HL-60 (cell line): ENCODE measurements around the gene KCNF1.

Experiments used
- DNase-seq, 2 experiments: peaks; one replicate each; pipeline ENCODE4 v3.0.0-alpha.2; 2010 to 2020; ENCODE audit warnings: low read depth in 1 of 2, low spot score in 1 of 2
- H3K27ac ChIP-seq: fragments of 250-450 bp; sonication (Bioruptor Pico); replicated peaks from 2 replicates; pipeline ENCODE4 v1.5.1; 2020; ENCODE audit warnings: mild to moderate bottlenecking, moderate library complexity
- H3K27me3 ChIP-seq: fragments of 250-450 bp; sonication (Bioruptor Pico); 2 replicates; pipeline ENCODE4 v1.5.1; 2021; ENCODE audit warnings: mild to moderate bottlenecking, moderate library complexity; ENCODE audit not compliant: insufficient read depth, poor library complexity, severe bottlenecking
- H3K4me3 ChIP-seq: replicated peaks from 2 replicates; pipeline ENCODE4 v1.5.1; 2011; ENCODE audit warnings: mild to moderate bottlenecking, control low read depth, low read length; ENCODE audit not compliant: insufficient read depth
- GABPA ChIP-seq: IDR thresholded peaks from 2 replicates; pipeline ENCODE4 v1.6.1; 2012; ENCODE audit warnings: low read depth
- POLR2AphosphoS5 ChIP-seq: IDR thresholded peaks from 2 replicates; pipeline ENCODE4 v1.6.1; 2012; ENCODE audit warnings: low read depth
- SPI1 ChIP-seq: IDR thresholded peaks from 2 replicates; pipeline ENCODE4 v1.6.1; 2012; ENCODE audit warnings: low read depth, mild to moderate bottlenecking, borderline replicate concordance
- TF ChIP-seq, protein P1 (sequence below): IDR thresholded peaks from 2 replicates; pipeline ENCODE4 v1.6.1; 2012; ENCODE audit warnings: low read depth; ENCODE audit not compliant: insufficient replicate concordance
- TF ChIP-seq, protein P2 (sequence below): IDR thresholded peaks from one replicate; pipeline ENCODE4 v1.5.1; 2011; ENCODE audit warnings: low read length, control low read depth, inconsistent platforms; ENCODE audit not compliant: insufficient read depth

Gene KCNF1

DNA sequence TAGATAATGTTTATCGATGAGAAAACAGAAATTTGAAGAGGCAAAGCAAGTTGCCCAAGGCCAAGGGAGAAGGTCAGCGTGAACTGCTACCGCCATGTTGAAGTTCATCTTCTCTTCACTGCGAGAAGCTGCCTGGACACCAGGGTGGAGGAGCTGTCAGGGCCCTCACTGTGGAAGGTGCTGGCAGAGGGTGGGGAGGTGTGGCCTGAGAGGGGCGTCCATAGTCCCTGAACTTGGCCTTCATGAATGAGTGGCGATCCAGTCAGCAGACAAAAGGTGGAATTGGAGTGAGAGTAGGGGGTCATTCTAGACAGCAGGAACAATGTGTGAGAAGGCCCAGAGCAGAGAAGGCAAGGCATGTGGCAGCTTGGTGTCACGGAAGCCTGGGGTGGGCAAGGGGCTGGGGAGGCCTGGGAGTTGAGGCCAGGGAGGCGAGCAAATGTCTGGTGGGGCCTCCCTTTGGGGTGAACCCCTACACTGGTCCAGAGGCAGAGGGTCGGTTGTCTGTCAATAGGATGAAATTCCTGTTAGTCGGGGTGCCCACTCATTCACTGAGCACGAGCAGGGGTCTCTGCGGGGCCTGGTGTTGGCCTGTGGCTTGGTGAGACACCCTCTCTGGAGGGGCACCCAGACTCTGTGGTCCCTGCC lies 33.3 kb upstream of the KCNF1 start:
- Histone ChIP-seq H3K27me3 (peaks cover 5% of the 10 kb centered on the region), H3K27ac (no peak overlapping the region), H3K4me3 (no peak overlapping the region)
- no peak for TF ChIP-seq GABPA
- TF ChIP-seq, protein P1, sequence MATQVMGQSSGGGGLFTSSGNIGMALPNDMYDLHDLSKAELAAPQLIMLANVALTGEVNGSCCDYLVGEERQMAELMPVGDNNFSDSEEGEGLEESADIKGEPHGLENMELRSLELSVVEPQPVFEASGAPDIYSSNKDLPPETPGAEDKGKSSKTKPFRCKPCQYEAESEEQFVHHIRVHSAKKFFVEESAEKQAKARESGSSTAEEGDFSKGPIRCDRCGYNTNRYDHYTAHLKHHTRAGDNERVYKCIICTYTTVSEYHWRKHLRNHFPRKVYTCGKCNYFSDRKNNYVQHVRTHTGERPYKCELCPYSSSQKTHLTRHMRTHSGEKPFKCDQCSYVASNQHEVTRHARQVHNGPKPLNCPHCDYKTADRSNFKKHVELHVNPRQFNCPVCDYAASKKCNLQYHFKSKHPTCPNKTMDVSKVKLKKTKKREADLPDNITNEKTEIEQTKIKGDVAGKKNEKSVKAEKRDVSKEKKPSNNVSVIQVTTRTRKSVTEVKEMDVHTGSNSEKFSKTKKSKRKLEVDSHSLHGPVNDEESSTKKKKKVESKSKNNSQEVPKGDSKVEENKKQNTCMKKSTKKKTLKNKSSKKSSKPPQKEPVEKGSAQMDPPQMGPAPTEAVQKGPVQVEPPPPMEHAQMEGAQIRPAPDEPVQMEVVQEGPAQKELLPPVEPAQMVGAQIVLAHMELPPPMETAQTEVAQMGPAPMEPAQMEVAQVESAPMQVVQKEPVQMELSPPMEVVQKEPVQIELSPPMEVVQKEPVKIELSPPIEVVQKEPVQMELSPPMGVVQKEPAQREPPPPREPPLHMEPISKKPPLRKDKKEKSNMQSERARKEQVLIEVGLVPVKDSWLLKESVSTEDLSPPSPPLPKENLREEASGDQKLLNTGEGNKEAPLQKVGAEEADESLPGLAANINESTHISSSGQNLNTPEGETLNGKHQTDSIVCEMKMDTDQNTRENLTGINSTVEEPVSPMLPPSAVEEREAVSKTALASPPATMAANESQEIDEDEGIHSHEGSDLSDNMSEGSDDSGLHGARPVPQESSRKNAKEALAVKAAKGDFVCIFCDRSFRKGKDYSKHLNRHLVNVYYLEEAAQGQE = no peak
- TF ChIP-seq, protein P2, sequence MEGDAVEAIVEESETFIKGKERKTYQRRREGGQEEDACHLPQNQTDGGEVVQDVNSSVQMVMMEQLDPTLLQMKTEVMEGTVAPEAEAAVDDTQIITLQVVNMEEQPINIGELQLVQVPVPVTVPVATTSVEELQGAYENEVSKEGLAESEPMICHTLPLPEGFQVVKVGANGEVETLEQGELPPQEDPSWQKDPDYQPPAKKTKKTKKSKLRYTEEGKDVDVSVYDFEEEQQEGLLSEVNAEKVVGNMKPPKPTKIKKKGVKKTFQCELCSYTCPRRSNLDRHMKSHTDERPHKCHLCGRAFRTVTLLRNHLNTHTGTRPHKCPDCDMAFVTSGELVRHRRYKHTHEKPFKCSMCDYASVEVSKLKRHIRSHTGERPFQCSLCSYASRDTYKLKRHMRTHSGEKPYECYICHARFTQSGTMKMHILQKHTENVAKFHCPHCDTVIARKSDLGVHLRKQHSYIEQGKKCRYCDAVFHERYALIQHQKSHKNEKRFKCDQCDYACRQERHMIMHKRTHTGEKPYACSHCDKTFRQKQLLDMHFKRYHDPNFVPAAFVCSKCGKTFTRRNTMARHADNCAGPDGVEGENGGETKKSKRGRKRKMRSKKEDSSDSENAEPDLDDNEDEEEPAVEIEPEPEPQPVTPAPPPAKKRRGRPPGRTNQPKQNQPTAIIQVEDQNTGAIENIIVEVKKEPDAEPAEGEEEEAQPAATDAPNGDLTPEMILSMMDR = no peak
- TF ChIP-seq POLR2AphosphoS5 = no peak
- no peak for TF ChIP-seq SPI1
- no peak for DNase-seq

- no peak for DNase-seq
- H3K27me3 ChIP-seq = peaks cover 5% of the 10 kb centered on the region
- no peak overlapping the region for H3K4me3 ChIP-seq
- no peak overlapping the region for H3K27ac ChIP-seq
- TF ChIP-seq GABPA = no peak
- TF ChIP-seq SPI1 = no peak
- no peak for TF ChIP-seq POLR2AphosphoS5
- TF ChIP-seq, protein P1 = no peak
- TF ChIP-seq, protein P2 = no peak
Observed at GRCh38 chr2:10879159-10879558, 32.6 kb upstream of the KCNF1 start.

DNA sequence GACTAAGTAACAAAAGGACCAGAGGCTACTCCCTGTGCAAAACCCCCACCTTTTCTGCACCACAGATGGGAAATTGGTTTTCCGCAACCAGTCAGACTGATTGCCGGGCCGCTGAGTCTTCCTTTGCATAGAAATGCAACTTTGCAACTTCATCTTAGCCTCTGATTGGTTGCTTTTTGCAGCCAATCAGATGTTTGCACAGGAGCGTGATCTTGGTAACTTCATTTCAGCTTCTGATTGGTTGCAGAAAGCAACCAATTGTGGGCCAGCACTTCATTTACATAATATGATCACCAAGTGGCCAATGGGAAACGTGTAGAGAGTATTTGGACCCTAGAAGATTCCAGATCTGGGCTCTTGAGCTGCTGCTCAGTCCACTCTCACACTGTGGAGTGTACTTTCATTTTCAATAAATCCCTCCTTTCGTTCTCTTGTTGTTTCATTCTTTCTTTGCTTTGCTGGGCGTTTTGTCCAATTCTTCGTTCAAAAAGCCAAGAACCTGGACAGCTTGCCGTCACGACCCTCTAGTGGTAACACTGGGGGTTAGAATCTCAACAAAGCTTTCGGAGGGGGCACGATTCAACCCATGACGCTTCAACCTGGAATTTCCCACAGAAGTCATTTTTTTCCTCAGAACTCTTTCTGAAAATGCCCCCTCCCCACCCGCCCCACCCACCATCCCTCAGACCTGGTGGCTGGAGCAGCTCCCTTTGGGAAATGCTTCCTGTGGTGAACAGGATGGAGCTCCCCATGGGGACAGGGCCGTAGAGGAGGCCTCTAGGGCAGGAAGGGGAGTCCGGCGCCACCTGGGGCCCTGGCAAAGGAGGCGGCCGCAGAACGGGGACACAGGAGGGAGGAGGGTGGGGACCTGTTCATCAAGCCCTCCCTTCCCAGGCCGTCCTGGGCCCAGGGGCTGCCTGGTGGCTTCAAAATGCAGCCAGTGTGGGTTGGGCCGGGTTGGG lies 31.8 kb upstream of the KCNF1 start:
- no peak for TF ChIP-seq GABPA
- TF ChIP-seq, protein P2 = no peak
- no peak for TF ChIP-seq SPI1
- no peak for TF ChIP-seq POLR2AphosphoS5
- TF ChIP-seq, protein P1 = no peak
- no peak overlapping the region for H3K27ac ChIP-seq
- peaks cover 7% of the 10 kb centered on the region for H3K27me3 ChIP-seq
- no peak overlapping the region for H3K4me3 ChIP-seq
- DNase-seq = no peak
